Fibroblast of mammary gland (primary cell): Measurements from ENCODE around the gene SLC30A7.
"Not testable (repeated sequence)": the region's sequence is repeated elsewhere in the genome, so short reads cannot be mapped to it uniquely, and the experiment has no call there.

Experiments
- DNase-seq: peaks from one replicate; pipeline ENCODE4 v3.0.0-alpha.2; 2010; ENCODE audit warnings: low read depth
- H3K4me3 ChIP-seq: 2 replicates; pipeline ENCODE4 v1.5.1; 2011; ENCODE audit warnings: low read depth, mild to moderate bottlenecking, low read length, moderate library complexity; ENCODE audit not compliant: control insufficient read depth
- TF ChIP-seq, protein P1 (sequence below): conservative IDR thresholded peaks from 2 replicates; pipeline ENCODE4 v1.5.1; 2011; ENCODE audit warnings: low read depth, low read length, inconsistent platforms; ENCODE audit not compliant: control insufficient read depth, insufficient read depth

SLC30A7 gene

GRCh38 chr1:100895540-100896480 lies at the start of gene SLC30A7:
Gene SLC30A7 (plus strand): TSS chr1:100896090. CDS start chr1:100896263, 173 bp downstream.
- peak; percentile 80 for DNase-seq
- TF ChIP-seq, protein P1, sequence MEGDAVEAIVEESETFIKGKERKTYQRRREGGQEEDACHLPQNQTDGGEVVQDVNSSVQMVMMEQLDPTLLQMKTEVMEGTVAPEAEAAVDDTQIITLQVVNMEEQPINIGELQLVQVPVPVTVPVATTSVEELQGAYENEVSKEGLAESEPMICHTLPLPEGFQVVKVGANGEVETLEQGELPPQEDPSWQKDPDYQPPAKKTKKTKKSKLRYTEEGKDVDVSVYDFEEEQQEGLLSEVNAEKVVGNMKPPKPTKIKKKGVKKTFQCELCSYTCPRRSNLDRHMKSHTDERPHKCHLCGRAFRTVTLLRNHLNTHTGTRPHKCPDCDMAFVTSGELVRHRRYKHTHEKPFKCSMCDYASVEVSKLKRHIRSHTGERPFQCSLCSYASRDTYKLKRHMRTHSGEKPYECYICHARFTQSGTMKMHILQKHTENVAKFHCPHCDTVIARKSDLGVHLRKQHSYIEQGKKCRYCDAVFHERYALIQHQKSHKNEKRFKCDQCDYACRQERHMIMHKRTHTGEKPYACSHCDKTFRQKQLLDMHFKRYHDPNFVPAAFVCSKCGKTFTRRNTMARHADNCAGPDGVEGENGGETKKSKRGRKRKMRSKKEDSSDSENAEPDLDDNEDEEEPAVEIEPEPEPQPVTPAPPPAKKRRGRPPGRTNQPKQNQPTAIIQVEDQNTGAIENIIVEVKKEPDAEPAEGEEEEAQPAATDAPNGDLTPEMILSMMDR: no peak
- peak within 1 kb of the TSS; percentile 95 for H3K4me3 ChIP-seq

DNA sequence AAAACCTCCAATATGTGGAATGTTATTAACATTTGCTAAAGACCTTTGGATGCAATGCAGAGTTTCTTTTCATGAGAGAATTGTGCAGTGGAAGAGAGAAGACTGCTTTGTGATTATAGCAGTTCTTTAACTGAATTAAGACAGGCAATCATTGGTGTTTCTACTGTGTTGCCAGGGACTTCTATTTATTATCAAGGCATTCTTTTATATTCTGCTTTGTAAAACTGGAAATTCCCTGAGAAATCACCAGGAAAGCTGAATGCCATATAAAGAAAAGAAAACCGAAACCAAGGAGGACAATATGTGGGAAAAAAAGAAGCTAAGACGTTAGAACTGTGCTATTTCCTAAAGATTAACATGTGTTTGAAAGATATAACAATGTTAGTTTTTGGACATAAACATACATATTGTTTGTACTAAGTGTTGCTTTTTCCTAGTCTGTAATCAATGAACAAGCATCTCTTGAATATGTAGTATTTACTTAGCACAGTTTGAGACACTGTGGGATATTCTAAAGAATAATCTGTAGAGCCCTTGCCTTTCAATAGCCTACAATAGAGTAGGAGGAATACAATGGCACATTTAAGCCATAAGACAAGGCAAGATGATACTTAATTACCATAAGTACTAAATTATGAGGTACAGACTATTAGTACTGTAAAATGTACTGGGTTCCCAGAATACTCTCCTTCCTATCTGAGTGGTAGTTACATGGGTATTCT lies 48.4 kb upstream of the SLC30A7 start:
- H3K4me3 ChIP-seq: no peak overlapping the region
- peak; percentile 25 for DNase-seq
- TF ChIP-seq, protein P1: no peak

DNA sequence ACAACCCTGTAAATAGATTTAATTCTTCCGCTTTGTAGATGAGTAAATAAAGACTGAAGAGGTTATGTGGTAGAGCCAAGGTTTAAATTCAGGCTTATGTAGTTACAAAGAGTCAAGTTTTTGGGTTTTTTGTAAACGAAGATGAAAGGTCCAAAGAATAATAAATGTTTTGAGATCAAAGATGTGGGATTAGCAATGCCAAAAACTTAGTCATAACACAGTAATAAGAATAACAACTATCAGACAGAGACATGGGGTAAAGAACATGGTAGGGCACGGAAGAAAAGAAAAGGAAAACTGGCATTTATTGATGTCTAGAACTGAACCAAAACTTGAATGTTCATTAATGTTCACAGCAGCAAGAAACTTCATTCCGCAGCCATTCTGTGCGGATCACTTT lies 44.2 kb upstream of the SLC30A7 start:
- DNase-seq: peak; percentile 44
- TF ChIP-seq, protein P1: no peak
- no peak overlapping the region for H3K4me3 ChIP-seq

DNA sequence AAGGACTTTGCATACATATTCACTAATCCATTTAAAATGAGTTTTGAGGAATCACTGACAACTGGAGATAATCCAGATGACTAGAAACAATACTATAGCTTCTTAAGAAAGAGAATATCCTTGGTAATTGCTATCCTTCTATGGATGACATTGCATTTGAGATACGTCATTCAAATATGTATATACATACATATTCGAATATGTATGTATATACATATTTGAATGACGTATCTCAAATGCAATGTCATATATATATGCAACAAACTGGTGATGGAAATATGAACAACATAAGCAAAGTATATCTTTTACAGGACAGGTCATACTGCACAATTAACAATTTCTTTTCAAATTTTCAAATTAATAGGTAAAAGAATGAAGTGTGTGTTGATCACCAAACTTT lies 42.9 kb upstream of the SLC30A7 start:
- DNase-seq: no peak
- no peak overlapping the region for H3K4me3 ChIP-seq
- TF ChIP-seq, protein P1: no peak

DNA sequence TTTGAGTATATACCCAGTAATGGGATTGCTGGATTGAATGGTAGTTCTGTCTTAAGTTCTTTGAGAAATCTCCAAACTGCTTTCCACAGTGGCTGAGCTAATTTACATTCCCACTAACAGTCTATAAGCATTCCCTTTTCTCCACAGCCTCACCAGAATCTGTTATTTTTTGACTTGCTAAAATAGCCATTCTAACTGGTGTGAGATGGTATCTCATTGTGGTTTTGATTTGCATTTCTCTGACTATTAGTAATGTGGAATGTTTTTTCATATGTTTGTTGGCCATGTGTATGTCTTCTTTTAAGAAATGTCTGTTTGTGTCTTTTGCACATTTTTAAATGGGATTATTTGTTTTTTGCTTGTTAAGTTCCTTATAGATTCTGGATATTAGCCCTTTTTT lies 40.8 kb upstream of the SLC30A7 start:
- H3K4me3 ChIP-seq: not testable (repeated sequence)
- DNase-seq: peak; percentile 51

DNA sequence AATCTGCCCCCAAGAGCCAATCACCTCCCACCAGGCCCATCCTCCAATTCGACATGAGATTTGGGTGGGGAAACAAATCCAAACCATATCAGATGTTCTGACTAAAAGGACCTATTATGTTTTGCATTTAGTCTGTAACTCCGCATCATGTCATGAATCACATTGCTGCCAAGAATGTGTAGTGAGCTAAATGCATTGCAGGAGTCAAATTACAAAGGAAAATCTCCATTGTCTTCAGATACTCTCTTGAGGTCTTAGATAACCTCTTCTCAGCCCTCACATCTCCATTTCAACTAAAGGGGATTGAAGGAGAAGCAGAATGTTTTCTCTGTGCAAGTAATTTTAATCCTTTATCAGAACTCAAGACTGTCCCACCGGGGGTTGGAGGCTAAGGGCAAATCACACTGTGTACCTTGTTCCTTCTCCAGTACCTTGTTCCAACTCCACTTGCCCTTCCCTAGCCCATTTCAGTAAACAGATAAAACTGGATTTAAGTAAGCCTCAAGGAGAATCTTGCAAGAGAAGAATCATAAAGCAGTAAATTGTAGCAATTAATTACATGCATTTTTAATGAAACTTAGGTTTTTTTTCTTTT lies 35.4 kb upstream of the SLC30A7 start:
- H3K4me3 ChIP-seq: no peak overlapping the region
- DNase-seq: peak; percentile 84
- TF ChIP-seq, protein P1: no peak

GRCh38 chr1:100861379-100861778 lies 34.5 kb upstream of the SLC30A7 start:
- DNase-seq: peak; percentile 90
- TF ChIP-seq, protein P1: no peak
- H3K4me3 ChIP-seq: no peak overlapping the region
